HEK293 (cell line): Measurements from ENCODE around the gene RGS7.

Source experiments
- AEBP2 ChIP-seq: fragments of 450-650 bp; formaldehyde crosslinking; IDR thresholded peaks from 2 replicates; pipeline ENCODE4 v1.5.1; 2016; ENCODE audit warnings: missing biosample characterization, missing genetic modification characterization, borderline replicate concordance
- MZF1 ChIP-seq: fragments of 450-650 bp; formaldehyde crosslinking; IDR thresholded peaks from 2 replicates; pipeline ENCODE4 v1.5.1; 2017; ENCODE audit warnings: missing biosample characterization, missing genetic modification characterization, borderline replicate concordance
- PATZ1 ChIP-seq: fragments of 450-650 bp; formaldehyde crosslinking; IDR thresholded peaks from 2 replicates; pipeline ENCODE4 v1.5.1; 2016; ENCODE audit warnings: missing biosample characterization, missing genetic modification characterization
- SP3 ChIP-seq: fragments of 450-650 bp; formaldehyde crosslinking; IDR thresholded peaks from 2 replicates; pipeline ENCODE4 v1.5.1; 2016; ENCODE audit warnings: missing biosample characterization, missing genetic modification characterization
- SP7 ChIP-seq: fragments of 450-650 bp; formaldehyde crosslinking; IDR thresholded peaks from 2 replicates; pipeline ENCODE4 v1.5.1; 2016; ENCODE audit warnings: missing biosample characterization, missing genetic modification characterization
- ZBTB49 ChIP-seq: fragments of 450-650 bp; formaldehyde crosslinking; IDR thresholded peaks from 2 replicates; pipeline ENCODE4 v1.5.1; 2016; ENCODE audit warnings: missing biosample characterization, missing genetic modification characterization, low read depth
- ZFP41 ChIP-seq: fragments of 450-650 bp; formaldehyde crosslinking; IDR thresholded peaks from 2 replicates; pipeline ENCODE4 v1.5.1; 2016; ENCODE audit warnings: missing biosample characterization, missing genetic modification characterization, borderline replicate concordance
- ZNF140 ChIP-seq: fragments of 450-650 bp; formaldehyde crosslinking; IDR thresholded peaks from 2 replicates; pipeline ENCODE4 v1.5.1; 2016; ENCODE audit warnings: missing biosample characterization, missing genetic modification characterization
- ZNF174 ChIP-seq: fragments of 450-650 bp; formaldehyde crosslinking; IDR thresholded peaks from 2 replicates; pipeline ENCODE4 v1.5.0; 2017; ENCODE audit warnings: missing biosample characterization, mild to moderate bottlenecking, missing genetic modification characterization
- ZNF184 ChIP-seq: fragments of 450-650 bp; IDR thresholded peaks from 2 replicates; pipeline ENCODE4 v1.5.1; 2018; ENCODE audit warnings: missing biosample characterization, mild to moderate bottlenecking, missing genetic modification characterization
- ZNF23 ChIP-seq: fragments of 450-650 bp; formaldehyde crosslinking; IDR thresholded peaks from 2 replicates; pipeline ENCODE4 v1.5.1; 2016; ENCODE audit warnings: missing biosample characterization, missing genetic modification characterization, borderline replicate concordance
- ZNF248 ChIP-seq: fragments of 450-650 bp; formaldehyde crosslinking; IDR thresholded peaks from 2 replicates; pipeline ENCODE4 v1.5.1; 2017; ENCODE audit warnings: missing biosample characterization, missing genetic modification characterization
- ZNF266 ChIP-seq: fragments of 450-650 bp; formaldehyde crosslinking; IDR thresholded peaks from 2 replicates; pipeline ENCODE4 v1.5.1; 2016; ENCODE audit warnings: missing biosample characterization, missing genetic modification characterization, low read depth
- ZNF366 ChIP-seq: fragments of 450-650 bp; formaldehyde crosslinking; conservative IDR thresholded peaks from 2 replicates; pipeline ENCODE4 v1.5.1; 2016; ENCODE audit warnings: missing biosample characterization, missing genetic modification characterization
- ZNF394 ChIP-seq: fragments of 450-650 bp; formaldehyde crosslinking; IDR thresholded peaks from 2 replicates; pipeline ENCODE4 v1.5.1; 2016; ENCODE audit warnings: missing biosample characterization, missing genetic modification characterization, mild to moderate bottlenecking, moderate library complexity, borderline replicate concordance
- ZNF473 ChIP-seq: fragments of 450-650 bp; formaldehyde crosslinking; IDR thresholded peaks from 2 replicates; pipeline ENCODE4 v1.5.1; 2017; ENCODE audit warnings: missing biosample characterization, missing genetic modification characterization
- ZNF501 ChIP-seq: fragments of 450-650 bp; formaldehyde crosslinking; IDR thresholded peaks from 2 replicates; pipeline ENCODE4 v1.5.1; 2016; ENCODE audit warnings: missing biosample characterization, missing genetic modification characterization
- ZNF623 ChIP-seq: fragments of 450-650 bp; formaldehyde crosslinking; IDR thresholded peaks from 2 replicates; pipeline ENCODE4 v1.5.1; 2016; ENCODE audit warnings: missing biosample characterization, missing genetic modification characterization
- ZNF677 ChIP-seq: fragments of 450-650 bp; IDR thresholded peaks from 2 replicates; pipeline ENCODE4 v1.5.0; 2018; ENCODE audit warnings: missing biosample characterization, mild to moderate bottlenecking, missing genetic modification characterization, moderate library complexity
- ZNF692 ChIP-seq: fragments of 450-650 bp; formaldehyde crosslinking; IDR thresholded peaks from 2 replicates; pipeline ENCODE4 v1.5.1; 2016; ENCODE audit warnings: missing biosample characterization, missing genetic modification characterization
- ZNF707 ChIP-seq: fragments of 450-650 bp; formaldehyde crosslinking; IDR thresholded peaks from 2 replicates; pipeline ENCODE4 v1.5.1; 2016; ENCODE audit warnings: missing biosample characterization, missing genetic modification characterization
- TF ChIP-seq, protein P1 (sequence below): fragments of 450-650 bp; formaldehyde crosslinking; IDR thresholded peaks from 2 replicates; pipeline ENCODE4 v1.5.1; 2017; ENCODE audit warnings: missing biosample characterization, missing genetic modification characterization
- TF ChIP-seq, protein P2 (sequence below): fragments of 450-650 bp; formaldehyde crosslinking; IDR thresholded peaks from 2 replicates; pipeline ENCODE4 v1.5.1; 2016; ENCODE audit warnings: missing biosample characterization, missing genetic modification characterization
- TF ChIP-seq, protein P3 (sequence below): fragments of 450-650 bp; formaldehyde crosslinking; IDR thresholded peaks from 2 replicates; pipeline ENCODE4 v1.5.1; 2016; ENCODE audit warnings: missing biosample characterization, missing genetic modification characterization
- TF ChIP-seq, protein P4 (sequence below): fragments of 450-650 bp; formaldehyde crosslinking; IDR thresholded peaks from 2 replicates; pipeline ENCODE4 v1.5.1; 2016; ENCODE audit warnings: missing biosample characterization, missing genetic modification characterization

The RGS7 gene

GRCh38 chr1:241156231-241156965 lies 200.6 kb downstream of the RGS7 start (continued):
- TF ChIP-seq ZNF23 (tag by site-specific recombination) (no peak), ZNF677 (tag by site-specific recombination) (no peak), ZNF266 (no peak), MZF1 (tag by site-specific recombination) (no peak), SP3 (tag by site-specific recombination) (0 out of 2 replicates have a peak, but pooled peaks have one; percentile 37), ZNF140 (no peak), ZNF366 (tag by site-specific recombination) (peak; percentile 44; the same call in 1 of the 2 replicates), ZBTB49 (tag by site-specific recombination) (no peak), ZNF707 (tag by site-specific recombination) (no peak), ZNF501 (tag by site-specific recombination) (peak; percentile 51; the same call in 1 of the 2 replicates), ZNF248 (tag by site-specific recombination) (no peak), ZNF473 (no peak), ZFP41 (tag by site-specific recombination) (no peak), ZNF623 (tag by site-specific recombination) (no peak), ZNF394 (tag by site-specific recombination) (peak; percentile 37; the same call in 1 of the 2 replicates), ZNF174 (tag by site-specific recombination) (no peak), ZNF692 (tag by site-specific recombination) (0 out of 2 replicates have a peak, but pooled peaks have one; percentile 43), AEBP2 (tag by site-specific recombination) (no peak), ZNF184 (tag by site-specific recombination) (peak; percentile 65; the same call in 1 of the 2 replicates), PATZ1 (tag by site-specific recombination) (no peak), SP7 (tag by site-specific recombination) (peak; percentile 82)
- TF ChIP-seq, protein P1, sequence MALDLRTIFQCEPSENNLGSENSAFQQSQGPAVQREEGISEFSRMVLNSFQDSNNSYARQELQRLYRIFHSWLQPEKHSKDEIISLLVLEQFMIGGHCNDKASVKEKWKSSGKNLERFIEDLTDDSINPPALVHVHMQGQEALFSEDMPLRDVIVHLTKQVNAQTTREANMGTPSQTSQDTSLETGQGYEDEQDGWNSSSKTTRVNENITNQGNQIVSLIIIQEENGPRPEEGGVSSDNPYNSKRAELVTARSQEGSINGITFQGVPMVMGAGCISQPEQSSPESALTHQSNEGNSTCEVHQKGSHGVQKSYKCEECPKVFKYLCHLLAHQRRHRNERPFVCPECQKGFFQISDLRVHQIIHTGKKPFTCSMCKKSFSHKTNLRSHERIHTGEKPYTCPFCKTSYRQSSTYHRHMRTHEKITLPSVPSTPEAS (tag by site-specific recombination), result no peak
- TF ChIP-seq, protein P2, sequence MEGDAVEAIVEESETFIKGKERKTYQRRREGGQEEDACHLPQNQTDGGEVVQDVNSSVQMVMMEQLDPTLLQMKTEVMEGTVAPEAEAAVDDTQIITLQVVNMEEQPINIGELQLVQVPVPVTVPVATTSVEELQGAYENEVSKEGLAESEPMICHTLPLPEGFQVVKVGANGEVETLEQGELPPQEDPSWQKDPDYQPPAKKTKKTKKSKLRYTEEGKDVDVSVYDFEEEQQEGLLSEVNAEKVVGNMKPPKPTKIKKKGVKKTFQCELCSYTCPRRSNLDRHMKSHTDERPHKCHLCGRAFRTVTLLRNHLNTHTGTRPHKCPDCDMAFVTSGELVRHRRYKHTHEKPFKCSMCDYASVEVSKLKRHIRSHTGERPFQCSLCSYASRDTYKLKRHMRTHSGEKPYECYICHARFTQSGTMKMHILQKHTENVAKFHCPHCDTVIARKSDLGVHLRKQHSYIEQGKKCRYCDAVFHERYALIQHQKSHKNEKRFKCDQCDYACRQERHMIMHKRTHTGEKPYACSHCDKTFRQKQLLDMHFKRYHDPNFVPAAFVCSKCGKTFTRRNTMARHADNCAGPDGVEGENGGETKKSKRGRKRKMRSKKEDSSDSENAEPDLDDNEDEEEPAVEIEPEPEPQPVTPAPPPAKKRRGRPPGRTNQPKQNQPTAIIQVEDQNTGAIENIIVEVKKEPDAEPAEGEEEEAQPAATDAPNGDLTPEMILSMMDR, result no peak
- TF ChIP-seq, protein P3, sequence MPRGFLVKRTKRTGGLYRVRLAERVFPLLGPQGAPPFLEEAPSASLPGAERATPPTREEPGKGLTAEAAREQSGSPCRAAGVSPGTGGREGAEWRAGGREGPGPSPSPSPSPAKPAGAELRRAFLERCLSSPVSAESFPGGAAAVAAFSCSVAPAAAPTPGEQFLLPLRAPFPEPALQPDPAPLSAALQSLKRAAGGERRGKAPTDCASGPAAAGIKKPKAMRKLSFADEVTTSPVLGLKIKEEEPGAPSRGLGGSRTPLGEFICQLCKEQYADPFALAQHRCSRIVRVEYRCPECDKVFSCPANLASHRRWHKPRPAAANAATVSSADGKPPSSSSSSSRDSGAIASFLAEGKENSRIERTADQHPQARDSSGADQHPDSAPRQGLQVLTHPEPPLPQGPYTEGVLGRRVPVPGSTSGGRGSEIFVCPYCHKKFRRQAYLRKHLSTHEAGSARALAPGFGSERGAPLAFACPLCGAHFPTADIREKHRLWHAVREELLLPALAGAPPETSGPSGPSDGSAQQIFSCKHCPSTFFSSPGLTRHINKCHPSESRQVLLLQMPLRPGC, result no peak
- TF ChIP-seq, protein P4, sequence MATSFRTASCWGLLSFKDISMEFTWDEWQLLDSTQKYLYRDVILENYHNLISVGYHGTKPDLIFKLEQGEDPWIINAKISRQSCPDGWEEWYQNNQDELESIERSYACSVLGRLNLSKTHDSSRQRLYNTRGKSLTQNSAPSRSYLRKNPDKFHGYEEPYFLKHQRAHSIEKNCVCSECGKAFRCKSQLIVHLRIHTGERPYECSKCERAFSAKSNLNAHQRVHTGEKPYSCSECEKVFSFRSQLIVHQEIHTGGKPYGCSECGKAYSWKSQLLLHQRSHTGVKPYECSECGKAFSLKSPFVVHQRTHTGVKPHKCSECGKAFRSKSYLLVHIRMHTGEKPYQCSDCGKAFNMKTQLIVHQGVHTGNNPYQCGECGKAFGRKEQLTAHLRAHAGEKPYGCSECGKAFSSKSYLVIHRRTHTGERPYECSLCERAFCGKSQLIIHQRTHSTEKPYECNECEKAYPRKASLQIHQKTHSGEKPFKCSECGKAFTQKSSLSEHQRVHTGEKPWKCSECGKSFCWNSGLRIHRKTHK (tag by site-specific recombination), result no peak
